Loucy (cell line): ENCODE measurements around the gene SUSD6.

Source experiments
- EZH2phosphoT487 ChIP-seq: fragments of 200-600 bp; IDR thresholded peaks from 2 replicates; pipeline ENCODE4 v1.6.1; 2018; ENCODE audit warnings: antibody characterized with exemption, mild to moderate bottlenecking, moderate library complexity, borderline replicate concordance
- TF ChIP-seq, protein P1 (sequence below): fragments of 200-600 bp; sonication (generic); conservative IDR thresholded peaks from 2 replicates; pipeline ENCODE4 v1.5.1; 2014; ENCODE audit warnings: mild to moderate bottlenecking, antibody characterized with exemption, low read length

DNA sequence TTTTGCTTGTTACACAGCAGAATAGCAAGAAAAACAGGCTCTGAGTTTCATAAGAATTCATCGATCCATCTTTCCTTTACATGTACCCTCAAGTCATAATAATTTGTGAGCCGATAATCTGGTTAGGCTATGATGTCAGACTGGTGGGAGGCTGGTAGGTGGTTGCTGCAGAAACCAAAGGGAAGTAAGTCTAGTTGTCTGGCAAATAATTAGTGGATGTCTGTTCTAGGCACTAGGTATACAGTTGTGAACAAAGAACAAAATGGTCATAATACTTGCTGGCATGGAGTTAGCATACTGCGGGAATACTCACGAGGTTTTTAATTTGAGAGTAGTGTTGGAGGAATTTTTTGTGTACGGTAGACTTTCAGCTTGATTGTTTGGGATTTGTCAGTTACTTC lies 8.8 kb downstream of the SUSD6 start:
- TF ChIP-seq, protein P1, sequence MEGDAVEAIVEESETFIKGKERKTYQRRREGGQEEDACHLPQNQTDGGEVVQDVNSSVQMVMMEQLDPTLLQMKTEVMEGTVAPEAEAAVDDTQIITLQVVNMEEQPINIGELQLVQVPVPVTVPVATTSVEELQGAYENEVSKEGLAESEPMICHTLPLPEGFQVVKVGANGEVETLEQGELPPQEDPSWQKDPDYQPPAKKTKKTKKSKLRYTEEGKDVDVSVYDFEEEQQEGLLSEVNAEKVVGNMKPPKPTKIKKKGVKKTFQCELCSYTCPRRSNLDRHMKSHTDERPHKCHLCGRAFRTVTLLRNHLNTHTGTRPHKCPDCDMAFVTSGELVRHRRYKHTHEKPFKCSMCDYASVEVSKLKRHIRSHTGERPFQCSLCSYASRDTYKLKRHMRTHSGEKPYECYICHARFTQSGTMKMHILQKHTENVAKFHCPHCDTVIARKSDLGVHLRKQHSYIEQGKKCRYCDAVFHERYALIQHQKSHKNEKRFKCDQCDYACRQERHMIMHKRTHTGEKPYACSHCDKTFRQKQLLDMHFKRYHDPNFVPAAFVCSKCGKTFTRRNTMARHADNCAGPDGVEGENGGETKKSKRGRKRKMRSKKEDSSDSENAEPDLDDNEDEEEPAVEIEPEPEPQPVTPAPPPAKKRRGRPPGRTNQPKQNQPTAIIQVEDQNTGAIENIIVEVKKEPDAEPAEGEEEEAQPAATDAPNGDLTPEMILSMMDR: no peak
- no peak for TF ChIP-seq EZH2phosphoT487
